IMR-90 (cell line): ENCODE measurements around the gene SPAG9.

Source experiments
- BHLHE40 ChIP-seq: fragments of 150-350 bp; IDR thresholded peaks from 2 replicates; pipeline ENCODE4 v1.6.1; 2016; ENCODE audit warnings: mild to moderate bottlenecking, low read depth, low read length
- CTCF ChIP-seq: conservative IDR thresholded peaks from 2 replicates; pipeline ENCODE4 v1.5.1; 2012; ENCODE audit warnings: mild to moderate bottlenecking, low read depth, low read length, improper control_type of control experiment
- POLR2A ChIP-seq: IDR thresholded peaks from 2 replicates; pipeline ENCODE4 v1.6.1; 2012; ENCODE audit warnings: mild to moderate bottlenecking, low read depth, low read length

- TF ChIP-seq POLR2A (peak; percentile 96), CTCF (no peak), BHLHE40 (no peak)
Measured at GRCh38 chr17:51120739-51121619, at the start of gene SPAG9.
